Stomach (tissue), 4 donors: Measurements from ENCODE around the gene KCNK3.

Source experiments
- POLR2A ChIP-seq, 4 donors: fragments of 450-650 bp; IDR thresholded peaks; one replicate each; pipeline ENCODE4 v1.6.1; 2016; ENCODE audit warnings: antibody characterized with exemption in 4 of 4, control low read depth in 2 of 4, mild to moderate bottlenecking in 1 of 4, moderate library complexity in 1 of 4
- POLR2AphosphoS5 ChIP-seq, 3 donors: sonication (generic); formaldehyde crosslinking; IDR thresholded peaks; one replicate each; pipeline ENCODE4 v1.6.1; 2016; ENCODE audit warnings: antibody characterized with exemption in 3 of 3
- TF ChIP-seq, protein P1 (sequence below), 7 experiments: fragments of 450-650 bp in 4 of 7; fragments of 200-600 bp in 3 of 7; sonication (generic) in 3 of 7; IDR thresholded peaks; one replicate each; pipeline ENCODE4 v1.5.1; 2016 to 2019; ENCODE audit warnings: antibody characterized with exemption in 7 of 7, control low read depth in 2 of 7, mild to moderate bottlenecking in 1 of 7

- TF ChIP-seq POLR2AphosphoS5 (IDR thresholded peaks at IDR 0.05) (no peak), POLR2A (IDR thresholded peaks at IDR 0.05) (no peak)
- TF ChIP-seq, protein P1, sequence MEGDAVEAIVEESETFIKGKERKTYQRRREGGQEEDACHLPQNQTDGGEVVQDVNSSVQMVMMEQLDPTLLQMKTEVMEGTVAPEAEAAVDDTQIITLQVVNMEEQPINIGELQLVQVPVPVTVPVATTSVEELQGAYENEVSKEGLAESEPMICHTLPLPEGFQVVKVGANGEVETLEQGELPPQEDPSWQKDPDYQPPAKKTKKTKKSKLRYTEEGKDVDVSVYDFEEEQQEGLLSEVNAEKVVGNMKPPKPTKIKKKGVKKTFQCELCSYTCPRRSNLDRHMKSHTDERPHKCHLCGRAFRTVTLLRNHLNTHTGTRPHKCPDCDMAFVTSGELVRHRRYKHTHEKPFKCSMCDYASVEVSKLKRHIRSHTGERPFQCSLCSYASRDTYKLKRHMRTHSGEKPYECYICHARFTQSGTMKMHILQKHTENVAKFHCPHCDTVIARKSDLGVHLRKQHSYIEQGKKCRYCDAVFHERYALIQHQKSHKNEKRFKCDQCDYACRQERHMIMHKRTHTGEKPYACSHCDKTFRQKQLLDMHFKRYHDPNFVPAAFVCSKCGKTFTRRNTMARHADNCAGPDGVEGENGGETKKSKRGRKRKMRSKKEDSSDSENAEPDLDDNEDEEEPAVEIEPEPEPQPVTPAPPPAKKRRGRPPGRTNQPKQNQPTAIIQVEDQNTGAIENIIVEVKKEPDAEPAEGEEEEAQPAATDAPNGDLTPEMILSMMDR (IDR thresholded peaks at IDR 0.05) = no peak
These were observed 12.0 kb downstream of the KCNK3 start for GRCh38 chr2:26704441-26704977.
